H1 (cell line): ENCODE measurements around the gene ZNF683. TPM values are rescaled to one million over a fixed set of nuclear protein-coding genes. Genes with fewer than 3 reads are reported as not detected.

Experiments used
- CTCF ChIA-PET: fragments of 300-600 bp; sonication (Branson Sonifier 250); formaldehyde crosslinking; loops from one replicate; lab custom pipeline; 2021; ENCODE audit not compliant: partially characterized antibody; lab: Charles Lee
- POLR2A ChIA-PET: fragments of 300-600 bp; sonication (Branson Sonifier 250); formaldehyde crosslinking; loops from one replicate; lab custom pipeline; 2021; ENCODE audit warnings: inconsistent platforms; ENCODE audit not compliant: partially characterized antibody; lab: Charles Lee
- DNase-seq, 2 experiments: peaks; one replicate each; pipeline versions ENCODE4 v3.0.0 to v3.0.0-alpha.2; 2010 to 2022; ENCODE audit warnings: low spot score in 2 of 2, low read depth in 1 of 2, mixed read lengths in 1 of 2
- FAIRE-seq: peaks from 2 replicates; lab custom pipeline; 2011; peaks lifted over from hg19 to GRCh38; lab: Jason Lieb, UNC
- H2AFZ ChIP-seq: 2 replicates; pipeline ENCODE4 v1.8.1; 2012; ENCODE audit warnings: low read length, inconsistent platforms
- H2AK5ac ChIP-seq: 2 replicates; pipeline ENCODE4 v1.6.1; 2013; ENCODE audit warnings: low read depth, low read length
- H2BK120ac ChIP-seq: replicated peaks from 2 replicates; pipeline ENCODE3; 2013; ENCODE audit warnings: low read depth, low read length, inconsistent platforms
- H2BK12ac ChIP-seq: 2 replicates; pipeline ENCODE4 v1.6.1; 2013; ENCODE audit warnings: low read depth, low read length
- H2BK15ac ChIP-seq: 2 replicates; pipeline ENCODE4 v1.6.1; 2013; ENCODE audit warnings: low read length
- H2BK20ac ChIP-seq: 2 replicates; pipeline ENCODE4 v1.6.1; 2013; ENCODE audit warnings: low read length
- H2BK5ac ChIP-seq: 2 replicates; pipeline ENCODE4 v1.6.1; 2013; ENCODE audit warnings: low read depth, low read length
- H3K14ac ChIP-seq: 2 replicates; pipeline ENCODE4 v1.6.1; 2013; ENCODE audit warnings: inconsistent platforms; ENCODE audit not compliant: insufficient read length
- H3K18ac ChIP-seq: 2 replicates; pipeline ENCODE4 v1.6.1; 2013; ENCODE audit warnings: low read length; ENCODE audit errors: extremely low read depth
- H3K23ac ChIP-seq: 2 replicates; pipeline ENCODE4 v1.6.1; 2013; ENCODE audit warnings: inconsistent platforms; ENCODE audit not compliant: insufficient read length
- H3K23me2 ChIP-seq: 2 replicates; pipeline ENCODE4 v1.6.1; 2013; ENCODE audit warnings: low read depth, low read length
- H3K27ac ChIP-seq: 2 replicates; pipeline ENCODE4 v1.6.1; 2011; ENCODE audit warnings: low read depth, low read length, inconsistent platforms
- H3K27me3 ChIP-seq, 4 experiments: replicated peaks in 1 of 4; 1 replicate in 1 of 4; 2 replicates in 3 of 4; pipeline versions ENCODE4 v1.6.1 to v1.8.1; 2011 to 2013; ENCODE audit warnings: low read length in 3 of 4, mild to moderate bottlenecking in 3 of 4, inconsistent platforms in 2 of 4, mixed read lengths in 2 of 4, moderate library complexity in 1 of 4; ENCODE audit not compliant: control insufficient read depth in 3 of 4, insufficient read depth in 3 of 4; ENCODE audit errors: extremely low read depth in 1 of 4
- H3K36me3 ChIP-seq, 4 experiments: 2 replicates each; pipeline versions ENCODE4 v1.6.1 to v1.8.1; 2011 to 2013; ENCODE audit warnings: mild to moderate bottlenecking in 4 of 4, low read length in 3 of 4, moderate library complexity in 2 of 4, control low read depth in 1 of 4, inconsistent platforms in 1 of 4; ENCODE audit not compliant: insufficient read depth in 4 of 4, control insufficient read depth in 2 of 4
- H3K4ac ChIP-seq: replicated peaks from 2 replicates; pipeline ENCODE3; 2013; ENCODE audit warnings: low read length, low read depth, mixed read lengths, inconsistent platforms; ENCODE audit not compliant: insufficient read length
- H3K4me1 ChIP-seq, 4 experiments: replicated peaks in 1 of 4; 1 replicate in 1 of 4; 2 replicates in 3 of 4; pipeline versions ENCODE4 v1.6.1 to v1.8.1; 2011 to 2013; ENCODE audit warnings: low read length in 3 of 4, inconsistent platforms in 2 of 4, mixed read lengths in 1 of 4; ENCODE audit not compliant: insufficient read depth in 4 of 4, control insufficient read depth in 3 of 4
- H3K4me2 ChIP-seq, 2 experiments: 2 replicates each; pipeline versions ENCODE4 v1.6.1 to v1.8.1; 2011 to 2013; ENCODE audit warnings: low read depth in 2 of 2, low read length in 2 of 2, control low read depth in 1 of 2, inconsistent platforms in 1 of 2, mild to moderate bottlenecking in 1 of 2; ENCODE audit not compliant: insufficient read depth in 1 of 2
- H3K4me3 ChIP-seq, 4 experiments: fragments of 200-600, 300-600 bp in 1 of 4; sonication (generic), shearing (Covaris generic), sonication (Bioruptor Twin) in 1 of 4; 2 replicates each; pipeline versions ENCODE4 v1.5.1 to v1.8.1; 2011 to 2016; ENCODE audit warnings: low read length in 4 of 4, low read depth in 3 of 4, control low read depth in 2 of 4, inconsistent platforms in 2 of 4, mild to moderate bottlenecking in 2 of 4, mixed read lengths in 1 of 4, moderate library complexity in 1 of 4; ENCODE audit not compliant: insufficient read depth in 2 of 4; ENCODE audit errors: extremely low read depth in 1 of 4
- H3K56ac ChIP-seq: replicated peaks from 2 replicates; pipeline ENCODE3; 2013; ENCODE audit warnings: low read depth, mild to moderate bottlenecking, mixed read lengths, low read length, inconsistent platforms; ENCODE audit not compliant: insufficient read length
- H3K79me1 ChIP-seq: 2 replicates; pipeline ENCODE4 v1.6.1; 2013; ENCODE audit warnings: low read depth, low read length, control low read depth
- H3K79me2 ChIP-seq, 2 experiments: 2 replicates each; pipeline versions ENCODE4 v1.6.1 to v1.8.1; 2012 to 2013; ENCODE audit warnings: low read length in 2 of 2, mild to moderate bottlenecking in 2 of 2, inconsistent platforms in 1 of 2; ENCODE audit not compliant: insufficient read depth in 2 of 2, control insufficient read depth in 1 of 2
- H3K9ac ChIP-seq, 4 experiments: replicated peaks in 1 of 4; 1 replicate in 1 of 4; 2 replicates in 3 of 4; pipeline versions ENCODE4 v1.6.1 to v1.8.1; 2011 to 2013; ENCODE audit warnings: low read depth in 3 of 4, low read length in 3 of 4, control low read depth in 2 of 4, mild to moderate bottlenecking in 2 of 4, moderate library complexity in 2 of 4, inconsistent platforms in 1 of 4; ENCODE audit errors: extremely low read depth in 1 of 4
- H3K9me3 ChIP-seq, 2 experiments: 2 replicates each; pipeline versions ENCODE4 v1.6.1 to v1.8.1; 2012 to 2013; ENCODE audit warnings: mild to moderate bottlenecking in 2 of 2, moderate library complexity in 2 of 2, control low read depth in 1 of 2, inconsistent platforms in 1 of 2, low read depth in 1 of 2, low read length in 1 of 2, mixed read lengths in 1 of 2; ENCODE audit not compliant: insufficient read depth in 2 of 2
- H4K20me1 ChIP-seq, 2 experiments: replicated peaks in 1 of 2; 2 replicates each; pipeline versions ENCODE3 to v1.8.1; 2011 to 2013; ENCODE audit warnings: inconsistent platforms in 2 of 2, low read length in 2 of 2, mild to moderate bottlenecking in 1 of 2; ENCODE audit not compliant: insufficient read depth in 2 of 2, control insufficient read depth in 1 of 2
- H4K5ac ChIP-seq: 2 replicates; pipeline ENCODE4 v1.6.1; 2013; ENCODE audit warnings: low read length, low read depth, mixed read lengths, inconsistent platforms; ENCODE audit not compliant: insufficient read length
- H4K8ac ChIP-seq: 2 replicates; pipeline ENCODE4 v1.8.0; 2013; ENCODE audit warnings: mild to moderate bottlenecking, moderate library complexity, low read length, inconsistent platforms; ENCODE audit not compliant: insufficient read depth; ENCODE audit errors: extremely low read depth
- H4K91ac ChIP-seq: replicated peaks from 2 replicates; pipeline ENCODE3; 2013; ENCODE audit warnings: low read length, mixed read lengths, inconsistent platforms; ENCODE audit not compliant: insufficient read length
- EGR1 ChIP-seq: IDR thresholded peaks from 2 replicates; pipeline ENCODE4 v1.6.1; 2011; ENCODE audit warnings: low read depth, low read length, borderline replicate concordance
- EP300 ChIP-seq, 2 experiments: IDR thresholded peaks; 1 replicate in 1 of 2; 2 replicates in 1 of 2; pipeline ENCODE4 v1.6.1; 2011 to 2012; ENCODE audit warnings: low read depth in 2 of 2, low read length in 2 of 2, mild to moderate bottlenecking in 2 of 2, borderline replicate concordance in 1 of 2, inconsistent platforms in 1 of 2, moderate library complexity in 1 of 2
- EZH2 ChIP-seq: fragments of 200-600 bp; sonication (generic); IDR thresholded peaks from 2 replicates; pipeline ENCODE4 v1.7.1; 2012; ENCODE audit warnings: low read depth, mild to moderate bottlenecking, moderate library complexity, low read length, inconsistent platforms; ENCODE audit not compliant: severe bottlenecking
- HDAC6 ChIP-seq: IDR thresholded peaks from one replicate; pipeline ENCODE4 v1.7.1; 2012; ENCODE audit warnings: low read depth, mild to moderate bottlenecking, inconsistent platforms, low read length, moderate library complexity
- MAFK ChIP-seq: IDR thresholded peaks from 2 replicates; pipeline ENCODE4 v1.6.1; 2012; ENCODE audit warnings: low read depth, mild to moderate bottlenecking, improper control_type of control experiment, low read length
- RNF2 ChIP-seq: fragments of 200-900, 300-1000 bp; sonication (generic); IDR thresholded peaks from 2 replicates; pipeline ENCODE4 v1.7.1; 2016; ENCODE audit warnings: borderline replicate concordance, low read depth, mild to moderate bottlenecking, antibody characterized with exemption, low read length; ENCODE audit not compliant: poor library complexity, severe bottlenecking; ENCODE audit errors: missing control alignments
- RXRA ChIP-seq: IDR thresholded peaks from 2 replicates; pipeline ENCODE4 v1.6.1; 2011; ENCODE audit warnings: low read depth, mild to moderate bottlenecking, low read length, moderate library complexity; ENCODE audit not compliant: insufficient read depth
- SIRT6 ChIP-seq: IDR thresholded peaks from one replicate; pipeline ENCODE4 v1.7.1; 2012; ENCODE audit warnings: low read length, inconsistent platforms
- SIX5 ChIP-seq: IDR thresholded peaks from 2 replicates; pipeline ENCODE4 v1.6.1; 2011; ENCODE audit warnings: mild to moderate bottlenecking, low read depth, low read length
- ZNF274 ChIP-seq: IDR thresholded peaks from 2 replicates; pipeline ENCODE4 v1.7.0; 2012; ENCODE audit warnings: low read length, borderline replicate concordance; ENCODE audit errors: extremely low read depth
- WGBS, 2 experiments: shearing (Covaris generic) in 1 of 2; methylation state at CpG; one replicate each; pipeline versions ENCODE4 v1.1.6 to v1.1.7; 2013 to 2015; ENCODE audit warnings: low lambda C conversion rate in 2 of 2, mixed read lengths in 2 of 2, inconsistent platforms in 1 of 2, low coverage in 1 of 2, missing lambda C conversion rate in 1 of 2; ENCODE audit not compliant: insufficient replicate concordance in 2 of 2, insufficient coverage in 1 of 2, insufficient read length in 1 of 2; ENCODE audit errors: extremely low coverage in 1 of 2, missing lambda C conversion rate in 1 of 2; 5-methylcytosine and 5-hydroxymethylcytosine counted together
- polyA plus RNA-seq, 7 experiments: library from polyadenylated mRNA; depleted of rRNA in 3 of 7; stranded (reverse) in 5 of 7; unstranded in 2 of 7; fragments of >200 nt in 5 of 7; fragments of 200-250 nt in 2 of 7; gene quantifications; 1 replicate in 5 of 7; 2 replicates in 1 of 7; 4 replicates in 1 of 7; pipeline versions ENCODE4 v1.2.1 to v1.2.3, GENCODE V29; 2011 to 2013; ENCODE audit warnings: missing spikeins in 2 of 7, mixed read lengths in 2 of 7
- total RNA-seq: library from RNA; stranded (reverse); fragmentation: NEBNext Ultra II Directional; extraction: Animal tissue kit (Norgen Biotek cat#: 25700); gene quantifications from 2 replicates; pipeline ENCODE4 v1.2.1, GENCODE V29; 2021
- TF ChIP-seq, protein P1 (sequence below): IDR thresholded peaks from 2 replicates; pipeline ENCODE4 v1.6.1; 2012; ENCODE audit warnings: inconsistent platforms

ZNF683 gene
- total and polyA plus RNA-seq, 2 of the 8 experiments (the other 6 are each of a cell fraction or from before 2014, with no cell fraction given): not detected

GRCh38 chr1:26340047-26340481 lies 32.5 kb downstream of the ZNF683 start:
- H3K56ac ChIP-seq: no peak overlapping the region
- no peak overlapping the region for H4K8ac ChIP-seq
- H3K79me2 ChIP-seq: no peaks in the 10 kb centered on the region
- no peak overlapping the region for H3K18ac ChIP-seq
- H3K9me3 ChIP-seq: no peaks in the 10 kb centered on the region
- H2BK15ac ChIP-seq: no peak overlapping the region
- H3K36me3 ChIP-seq: no peaks in the 10 kb centered on the region
- CTCF ChIA-PET: interaction anchor here (1.2 to 57.0 kb wide), 10 partner anchors 7 to 77 kb away, joined by 3 to 1530 read pairs (median 5); partner anchors contain the start of genes SH3BGRL3 and UBXN11
- no peak overlapping the region for H4K91ac ChIP-seq
- DNase-seq (no peak), FAIRE-seq (no peak)
- no peak overlapping the region for H2BK5ac ChIP-seq
- H2BK20ac ChIP-seq: no peak overlapping the region
- peaks cover 0 to 11% (median 5%) of the 10 kb centered on the region in 4 experiments; a peak in 5 of 7 replicates for H3K27me3 ChIP-seq
- no peak overlapping the region for H3K9ac ChIP-seq
- no peak overlapping the region for H3K4me3 ChIP-seq
- no peak overlapping the region for H3K27ac ChIP-seq
- no peak overlapping the region for H2BK12ac ChIP-seq
- POLR2A ChIA-PET: interaction anchor here (0.9 to 6.1 kb wide), 5 partner anchors 8 to 190 kb away, joined by 3 to 44 read pairs (median 5); partner anchors contain the start of gene LIN28A
- peaks cover 3 to 12% (median 6%) of the 10 kb centered on the region in 4 experiments for H3K4me1 ChIP-seq
- no peak overlapping the region for H3K4me2 ChIP-seq
- 93% methylated on average over 4 of the region's 4 CpGs; no CpG with 5 or more reads in 1 of the 2 experiments for WGBS, 2 experiments
- no peak overlapping the region for H2AK5ac ChIP-seq
- no peak for TF ChIP-seq EGR1
- TF ChIP-seq ZNF274: no peak
- TF ChIP-seq SIX5: no peak
- TF ChIP-seq RXRA: no peak
- TF ChIP-seq, protein P1, sequence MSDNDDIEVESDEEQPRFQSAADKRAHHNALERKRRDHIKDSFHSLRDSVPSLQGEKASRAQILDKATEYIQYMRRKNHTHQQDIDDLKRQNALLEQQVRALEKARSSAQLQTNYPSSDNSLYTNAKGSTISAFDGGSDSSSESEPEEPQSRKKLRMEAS: no peak
- no peak for TF ChIP-seq HDAC6
- no peak for TF ChIP-seq RNF2
- TF ChIP-seq EZH2: no peak
- TF ChIP-seq SIRT6: no peak
- no peak for TF ChIP-seq EP300 (IDR thresholded peaks at IDR 0.05; ENCODE audit: borderline replicate concordance in 1 of 2, low read depth in 2 of 2, low read length in 2 of 2)
- TF ChIP-seq MAFK: no peak
- TF ChIP-seq, all 59 proteins: peak for 0
- no peak overlapping the region for H3K4ac ChIP-seq
- H2AFZ ChIP-seq: no peak overlapping the region
- H3K23ac ChIP-seq: no peak overlapping the region
- no peak overlapping the region for H4K5ac ChIP-seq
- H2BK120ac ChIP-seq: no peak overlapping the region
- H3K14ac ChIP-seq: no peak overlapping the region
- no peaks in the 10 kb centered on the region for H3K79me1 ChIP-seq
- H4K20me1 ChIP-seq: no peaks in the 10 kb centered on the region
- H3K23me2 ChIP-seq: peaks cover 8% of the 10 kb centered on the region; the same call in 1 of the 2 replicates
